Limb (tissue), 2 donors: Measurements from ENCODE around the gene NGEF.

Source experiments
- DNase-seq, 2 donors: peaks; one replicate each; pipeline ENCODE4 v3.0.0-alpha.2; 2016; ENCODE audit errors: extremely low spot score in 2 of 2

Gene NGEF

DNA sequence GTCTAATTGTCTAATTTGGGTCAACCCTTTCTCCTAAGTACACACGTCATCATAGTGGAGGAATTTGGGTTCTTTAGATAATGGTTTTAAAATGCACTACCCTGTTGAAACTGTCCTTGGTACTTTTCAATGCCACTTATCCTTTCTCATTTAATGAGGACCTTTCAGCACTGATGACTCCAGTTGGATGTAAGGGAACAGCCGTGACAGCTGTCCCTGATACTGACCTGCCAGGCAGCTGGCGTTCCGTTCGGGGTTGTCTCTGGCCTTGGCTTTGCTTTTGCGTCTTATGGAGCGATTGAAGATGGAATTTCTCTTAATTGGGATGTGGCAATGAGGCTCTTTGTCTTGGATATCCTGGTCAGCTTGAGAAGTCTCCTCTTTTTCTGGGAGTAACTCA is 38.7 kb downstream of the NGEF start:
- no peak for DNase-seq

DNA sequence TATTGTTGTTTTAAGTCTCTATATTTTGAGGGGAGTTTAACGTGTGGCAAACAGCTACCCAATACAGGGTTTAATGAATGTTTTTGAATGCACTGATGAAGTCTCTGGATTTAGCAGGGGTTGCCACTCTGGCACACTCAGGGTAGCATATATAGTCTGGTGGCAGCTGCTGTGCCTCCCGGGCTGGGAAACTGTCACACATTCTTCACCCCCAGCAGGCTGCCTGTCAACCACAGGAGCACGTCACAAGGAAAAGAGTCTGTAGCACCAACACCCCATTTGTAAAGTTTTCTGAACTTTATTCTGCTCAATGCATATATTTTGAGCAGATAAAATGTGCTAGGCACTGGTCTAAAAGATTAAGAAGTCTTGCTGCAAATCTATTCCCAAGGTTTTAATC is 39.3 kb downstream of the NGEF start:
- no peak for DNase-seq

DNA sequence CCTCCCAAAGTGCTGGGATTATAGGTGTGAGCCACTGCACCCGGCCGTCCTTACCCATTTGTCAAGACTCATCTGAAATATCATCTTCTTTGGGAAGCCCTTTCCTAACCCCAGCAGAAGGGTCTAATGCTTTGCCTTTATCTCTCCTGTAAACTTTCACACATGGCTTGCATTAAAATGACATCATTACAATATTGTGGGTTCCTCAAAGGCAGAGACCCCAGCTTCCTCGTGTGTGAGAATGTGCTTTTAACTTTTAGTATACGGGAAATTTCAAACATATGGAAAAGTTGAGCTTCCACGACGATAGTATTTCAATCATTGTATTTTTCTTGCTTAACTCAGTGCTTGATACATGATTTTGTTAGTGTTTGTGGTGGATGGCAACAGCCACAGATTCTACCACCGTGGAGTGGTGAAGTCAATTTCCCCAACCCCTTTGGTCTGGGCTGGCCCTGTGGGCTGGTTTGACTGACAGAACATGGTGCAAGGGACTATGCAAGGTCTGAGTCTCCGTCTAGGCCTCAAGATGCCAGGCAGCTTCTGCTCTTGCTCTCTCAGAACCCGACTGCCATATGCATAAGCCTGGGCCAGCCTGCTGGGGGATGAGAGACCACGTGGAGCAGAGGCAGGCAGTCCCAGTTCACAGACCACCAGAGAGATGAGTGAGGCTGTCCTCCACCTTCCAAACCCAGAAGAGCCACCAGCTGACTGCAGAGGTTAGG is 39.9 kb downstream of the NGEF start:
- no peak for DNase-seq

DNA sequence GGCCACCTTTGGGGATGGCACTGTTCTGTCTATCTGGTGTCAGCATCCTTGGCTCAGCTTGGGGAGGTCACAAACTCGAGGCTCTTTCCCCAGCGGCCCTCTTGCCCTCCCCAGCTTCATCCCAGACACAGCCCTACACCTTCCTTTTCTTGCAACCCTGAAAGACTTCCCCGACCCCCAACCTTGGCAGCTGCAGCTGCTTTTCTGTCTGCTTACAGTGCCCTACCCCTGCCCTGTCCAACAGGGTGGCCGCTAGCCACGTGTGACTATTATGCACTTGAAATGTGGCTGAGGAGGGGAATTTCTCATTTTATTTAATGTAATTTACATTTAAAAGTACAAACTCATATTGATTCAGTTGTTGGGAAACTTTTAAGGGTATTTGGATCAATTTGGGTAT is 41.3 kb downstream of the NGEF start:
- DNase-seq: no peak

DNA sequence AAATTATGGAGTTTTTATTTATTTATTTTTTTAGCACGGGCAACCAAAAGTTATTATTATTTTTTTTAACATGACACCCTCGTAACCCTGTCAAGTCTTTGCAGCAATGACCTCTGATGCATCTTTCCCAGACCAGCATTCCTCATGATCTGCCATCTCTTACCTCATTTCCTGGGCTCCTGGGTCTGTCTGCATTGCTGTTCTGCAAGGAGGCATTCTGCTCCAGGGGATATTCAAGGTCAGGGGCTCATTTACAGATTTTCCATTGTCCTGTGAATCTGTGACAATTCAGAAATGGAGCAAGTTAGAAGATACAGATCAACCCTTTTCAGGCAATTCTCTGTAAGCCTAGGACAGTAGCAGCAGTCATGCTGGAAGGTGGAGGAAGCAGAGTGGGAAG is 43.0 kb downstream of the NGEF start:
- DNase-seq: no peak

DNA sequence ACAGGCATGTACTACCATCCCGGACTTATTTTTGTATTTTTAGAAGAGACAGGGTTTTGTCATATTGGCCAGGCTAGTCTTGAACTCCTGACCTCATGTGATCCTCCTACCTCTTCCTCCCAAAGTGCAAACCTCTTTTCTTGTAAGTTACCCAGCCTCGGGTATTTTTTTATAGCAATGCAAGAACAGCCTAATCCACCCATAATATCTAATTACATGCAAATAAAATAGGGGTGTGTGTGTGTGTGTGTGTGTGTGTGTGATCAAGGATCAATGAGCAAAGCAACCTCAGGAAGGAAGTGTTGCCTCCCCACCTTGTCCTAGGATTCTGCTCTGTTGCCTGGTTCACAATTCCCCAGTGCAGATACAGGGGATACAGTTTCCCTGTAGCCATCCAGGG is 45.6 kb downstream of the NGEF start:
- no peak for DNase-seq

DNA sequence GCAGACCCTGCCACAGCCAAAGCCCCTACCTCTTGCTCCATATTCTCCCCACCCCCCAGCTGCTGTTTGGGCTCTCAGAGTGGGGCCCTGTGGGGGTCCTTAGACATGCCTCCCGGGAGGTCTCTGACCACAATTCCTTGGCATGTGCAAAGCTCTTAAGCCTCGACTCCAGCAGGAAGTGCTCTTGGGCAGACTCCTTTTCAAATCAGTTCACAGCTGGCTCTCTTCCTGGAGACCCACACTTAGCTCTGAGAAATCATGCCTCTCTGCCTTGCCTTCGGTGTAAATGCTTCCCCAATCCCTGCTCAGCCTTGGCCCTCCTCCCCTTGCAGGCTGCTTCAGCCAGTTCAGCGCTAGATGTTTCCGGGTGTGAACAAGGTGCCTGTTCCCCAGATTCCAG is 46.9 kb downstream of the NGEF start:
- DNase-seq: no peak

DNA sequence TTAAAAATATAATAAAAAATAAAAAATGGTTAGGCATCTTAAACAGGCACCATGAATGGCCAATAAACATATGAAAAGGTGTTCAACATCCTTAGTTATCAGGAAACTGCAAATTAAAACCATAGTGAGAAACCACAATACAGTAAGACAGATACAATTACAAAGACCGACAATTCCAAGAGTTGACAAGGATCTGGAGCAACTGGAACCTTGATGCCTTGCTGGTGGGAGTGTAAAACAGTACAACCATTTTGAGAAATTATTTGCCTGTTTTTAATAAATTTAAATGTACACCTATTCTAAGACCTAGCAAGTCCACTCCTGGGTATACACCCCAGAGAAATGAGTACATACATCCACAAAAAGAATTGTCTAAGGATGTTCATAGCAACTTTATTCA is 49.1 kb downstream of the NGEF start:
- no peak for DNase-seq

DNA sequence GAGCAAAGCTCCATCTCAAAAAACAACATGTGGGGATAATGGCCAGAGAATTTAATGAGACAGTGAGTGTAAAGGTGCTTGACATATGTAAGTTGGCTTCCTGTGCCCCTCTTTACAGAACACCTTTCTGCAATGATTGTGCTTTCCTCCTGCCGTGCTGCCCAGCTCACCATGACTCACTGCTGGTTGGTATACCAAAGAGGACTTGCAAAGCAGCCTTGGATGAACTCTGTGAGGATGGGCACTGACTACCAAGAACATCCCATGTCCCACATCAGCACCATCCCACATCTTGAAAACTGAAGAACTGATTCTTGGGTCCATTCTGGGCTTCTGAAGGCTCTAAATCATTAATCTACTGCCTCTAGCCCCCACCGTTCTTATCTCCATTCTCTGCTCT is 52.2 kb downstream of the NGEF start:
- DNase-seq: no peak

DNA sequence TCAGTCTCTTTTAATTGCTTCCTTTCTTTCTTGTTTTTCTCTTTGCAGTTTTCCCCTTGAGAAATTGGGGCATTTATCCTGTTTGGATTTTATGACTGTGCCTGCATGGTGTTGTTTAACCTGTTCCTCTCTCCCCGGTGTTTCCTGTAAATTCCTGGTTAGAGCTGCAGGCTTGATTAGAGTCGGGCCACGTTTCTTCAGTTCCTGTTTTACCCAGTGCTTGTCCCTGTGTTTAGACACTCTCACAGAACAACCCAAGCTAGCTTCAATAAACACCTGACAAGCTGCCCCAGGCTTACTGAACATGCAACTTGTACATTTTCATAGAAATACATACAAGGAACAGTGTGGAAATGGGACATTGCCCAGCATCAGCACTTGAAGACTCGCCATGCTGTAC is 53.9 kb downstream of the NGEF start:
- DNase-seq: no peak

DNA sequence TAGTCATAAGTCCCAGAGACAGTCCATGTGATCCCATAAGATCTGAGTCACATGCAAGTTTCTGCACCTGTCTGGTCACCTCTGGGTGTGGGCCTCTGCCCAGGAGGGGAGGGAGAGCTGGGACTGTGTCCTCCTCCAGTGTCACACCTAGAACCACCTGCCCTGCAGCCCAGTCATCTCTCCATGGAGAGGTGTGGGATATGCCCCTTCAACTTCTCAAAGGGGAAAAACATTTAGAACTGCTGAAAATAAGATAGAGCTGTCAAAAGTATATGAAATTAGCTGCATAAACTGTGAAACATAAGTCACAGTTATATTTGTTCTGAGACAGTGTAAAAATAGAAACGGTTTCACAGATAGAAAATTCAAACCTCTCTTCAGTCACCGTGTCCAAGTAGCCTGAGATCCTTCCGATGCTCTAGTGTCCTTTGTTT is 55.4 kb downstream of the NGEF start:
- DNase-seq: no peak

DNA sequence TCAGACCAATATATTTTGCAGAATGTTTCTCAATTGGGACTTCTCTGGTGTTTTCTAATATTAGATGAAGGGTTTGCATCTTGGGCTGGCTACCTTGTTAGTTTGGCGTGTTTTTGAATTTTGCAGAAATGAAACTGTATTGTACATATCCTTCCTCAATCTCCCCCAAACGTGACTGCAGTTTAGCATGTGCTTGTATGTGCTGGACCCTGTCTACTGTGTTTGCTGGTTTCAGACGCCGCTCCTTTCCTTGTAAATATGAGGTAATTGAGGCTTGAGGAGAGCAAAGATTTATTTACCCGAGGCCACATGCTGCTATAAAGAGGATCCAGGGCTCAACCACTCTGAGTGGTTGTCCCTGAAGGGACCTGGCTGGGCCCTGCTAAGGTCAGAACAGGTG is 57.2 kb downstream of the NGEF start:
- no peak for DNase-seq

DNA sequence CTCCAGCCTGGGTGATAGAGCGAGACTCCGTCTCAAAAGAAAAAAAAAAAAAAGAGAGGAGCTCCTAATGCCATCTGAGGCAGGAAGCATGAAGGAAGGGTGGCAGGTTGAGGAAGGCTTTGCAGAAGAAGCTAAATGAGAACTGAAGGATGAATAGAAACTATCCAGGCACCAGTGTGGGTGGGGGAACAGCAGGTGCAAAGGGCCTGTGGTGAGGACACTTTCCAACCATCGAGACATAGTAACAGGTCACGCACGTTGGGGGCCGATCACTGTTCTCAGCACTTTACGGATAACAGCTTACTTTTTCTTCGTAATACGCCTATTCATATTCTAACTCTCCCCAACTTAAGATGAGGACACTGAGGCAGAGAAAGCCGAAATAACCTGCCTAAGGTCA is 58.4 kb downstream of the NGEF start:
- DNase-seq: no peak

DNA sequence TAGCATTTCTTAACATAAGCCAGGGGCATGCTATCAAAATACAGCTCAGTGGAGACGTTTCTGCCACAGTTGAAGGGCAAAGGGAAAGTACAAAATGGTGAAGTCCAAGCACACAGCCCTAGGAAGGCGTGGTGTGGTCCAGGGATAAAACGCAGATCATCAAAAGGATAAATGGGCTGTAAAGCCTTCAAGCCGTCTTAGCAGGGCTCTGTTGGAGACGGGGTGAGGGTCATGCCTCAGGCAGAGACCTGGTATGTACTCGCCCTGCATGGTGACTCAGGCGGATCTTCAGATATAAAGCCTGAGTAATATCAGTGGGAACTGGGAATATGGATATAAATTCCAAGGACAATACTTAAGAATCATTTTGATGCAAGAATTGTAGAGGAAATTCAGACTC is 61.2 kb downstream of the NGEF start:
- DNase-seq: no peak

DNA sequence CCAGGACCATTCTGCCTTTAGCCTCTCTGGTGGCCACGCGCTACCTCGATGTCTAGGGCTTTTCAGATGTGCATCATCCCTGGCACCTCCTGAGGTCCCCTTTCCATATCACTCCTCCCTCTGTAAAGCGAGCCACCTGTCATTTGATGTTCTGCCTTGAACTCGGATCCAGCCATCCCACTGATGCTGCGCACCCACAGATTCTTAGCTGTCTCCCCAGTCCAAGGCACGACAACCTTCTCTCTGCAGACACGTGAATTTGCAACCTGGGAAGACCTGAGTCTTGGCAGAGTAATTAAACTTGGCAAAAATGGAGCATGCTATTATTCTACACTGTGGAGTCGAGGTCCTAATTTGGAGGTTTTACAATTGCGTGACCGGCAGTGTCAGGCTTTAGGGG is 61.9 kb downstream of the NGEF start:
- DNase-seq: no peak

DNA sequence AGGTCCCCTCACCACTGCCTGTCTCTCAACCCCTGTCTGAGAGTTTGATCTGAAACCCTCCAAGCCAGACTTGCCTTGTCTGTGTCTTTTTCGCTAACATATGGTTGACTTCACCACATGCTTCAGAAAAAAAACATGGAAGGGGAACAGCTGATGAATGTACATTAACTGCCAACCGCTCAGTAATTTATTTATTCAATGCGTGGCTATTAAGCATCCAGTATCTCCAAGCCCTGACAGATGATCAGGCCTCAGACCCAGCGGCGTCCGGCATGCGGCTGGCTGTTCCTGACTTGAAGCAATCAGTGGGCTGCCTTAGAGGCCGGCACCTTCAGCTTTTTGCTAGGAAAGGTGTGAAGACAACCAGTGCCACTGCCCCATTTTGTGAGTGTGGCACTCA is 62.3 kb downstream of the NGEF start:
- DNase-seq: no peak

DNA sequence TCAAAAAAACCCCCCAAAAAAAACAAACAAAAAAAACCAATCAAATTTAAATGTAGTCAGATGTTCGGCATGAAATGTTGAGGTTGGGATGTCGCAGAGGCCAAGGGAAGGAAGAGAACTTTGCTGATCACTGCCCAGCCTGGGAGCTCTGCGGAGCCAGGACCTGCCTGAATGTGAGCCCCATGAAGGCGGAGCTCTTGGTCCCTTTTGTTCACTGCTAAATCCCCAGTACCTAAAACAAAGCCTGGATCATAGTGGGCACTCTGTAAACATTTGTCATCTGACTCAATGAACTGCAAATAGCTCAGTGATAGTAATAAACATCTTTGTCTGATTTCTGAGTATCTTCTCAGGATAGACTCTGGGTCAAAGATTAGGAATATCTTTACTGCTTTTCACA is 64.0 kb downstream of the NGEF start:
- DNase-seq: no peak

DNA sequence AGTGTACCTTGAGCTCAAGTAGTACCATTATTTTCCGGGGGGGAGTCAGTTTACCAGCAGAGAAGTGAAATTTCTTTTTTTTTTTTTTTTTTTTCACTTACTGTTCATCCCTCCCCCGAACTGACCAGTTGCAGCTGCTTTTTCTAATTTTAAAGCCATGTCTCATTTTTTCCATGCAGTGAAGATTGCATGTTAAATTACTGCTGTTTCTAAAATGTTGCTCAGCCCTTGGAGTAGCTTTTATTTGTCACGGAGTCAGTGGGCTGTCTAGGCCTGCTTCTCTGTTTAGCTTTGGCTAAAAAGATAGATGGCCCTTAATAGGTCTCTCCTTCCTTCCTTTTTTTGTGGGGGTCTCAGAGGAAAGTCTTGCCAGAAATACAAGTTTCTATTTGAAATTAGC is 70.2 kb downstream of the NGEF start:
- DNase-seq: no peak

DNA sequence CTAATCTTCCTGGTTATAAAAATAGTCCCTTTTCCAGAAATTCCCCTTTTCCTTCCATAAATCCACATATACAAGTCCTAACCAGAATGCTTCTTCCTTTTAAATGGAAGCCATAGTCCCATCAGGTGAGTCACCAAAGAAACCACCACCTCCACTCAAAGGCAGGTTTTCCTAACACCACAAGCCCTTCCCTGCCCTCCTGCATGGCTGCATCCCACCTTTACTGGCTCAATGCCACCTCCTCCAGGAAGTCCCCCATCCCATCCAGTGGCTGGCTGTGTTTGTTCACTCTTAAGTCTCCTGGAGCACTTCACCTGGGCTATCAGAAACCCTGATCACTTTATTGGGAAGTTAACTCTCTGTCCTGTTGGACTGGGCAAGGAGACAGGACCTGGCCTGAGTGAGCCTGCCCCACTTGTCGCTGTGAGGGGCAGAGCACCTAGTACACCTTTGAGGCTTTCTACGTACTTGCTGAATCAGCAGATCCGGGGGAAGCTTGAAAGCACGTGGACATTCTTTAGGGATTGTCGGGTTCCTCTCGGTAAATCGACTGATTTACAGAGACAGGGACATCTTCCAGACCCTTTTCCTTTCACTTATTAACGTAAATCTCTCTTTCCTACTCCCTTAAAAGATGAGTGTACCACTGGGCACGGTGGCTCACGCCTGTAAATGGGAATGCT is 71.0 kb downstream of the NGEF start:
- no peak for DNase-seq

DNA sequence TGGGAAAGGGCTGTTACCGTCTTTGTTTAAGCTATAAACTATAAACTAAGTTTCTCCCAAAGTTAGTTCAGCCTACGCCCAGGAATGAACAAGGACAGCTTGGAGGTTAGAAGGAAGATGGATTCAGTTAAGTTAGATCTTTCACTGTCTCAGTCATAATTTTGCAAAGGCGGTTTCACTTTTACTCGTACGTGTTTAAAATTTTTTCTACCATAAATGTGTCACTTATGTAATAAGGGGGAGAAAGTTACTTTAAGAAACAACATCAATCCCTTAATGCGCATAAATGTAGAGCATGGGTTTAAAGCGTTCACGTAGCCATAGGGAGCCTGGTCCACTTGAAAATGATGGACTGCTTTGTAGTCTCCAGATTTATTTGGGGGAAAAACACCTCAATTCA is 71.7 kb downstream of the NGEF start:
- no peak for DNase-seq

DNA sequence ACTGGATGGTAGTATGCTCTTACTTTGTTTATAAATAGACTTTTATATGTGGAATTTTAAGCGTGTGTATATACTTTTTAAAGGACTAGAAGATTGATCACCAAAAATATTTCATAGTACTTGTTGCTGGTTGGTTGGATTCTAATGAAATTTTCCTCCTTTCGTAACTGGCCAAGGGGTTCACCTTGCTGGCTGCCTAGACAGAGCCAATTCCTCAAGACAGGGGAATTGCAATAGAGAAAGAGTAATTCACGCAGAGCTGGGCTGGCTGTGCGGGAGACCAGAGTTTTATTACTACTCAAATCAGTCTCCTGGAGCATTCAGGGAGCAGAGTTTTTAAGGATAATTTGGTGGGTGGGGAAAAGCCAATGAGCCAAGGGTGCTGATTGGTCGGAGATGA is 72.3 kb downstream of the NGEF start:
- no peak for DNase-seq

DNA sequence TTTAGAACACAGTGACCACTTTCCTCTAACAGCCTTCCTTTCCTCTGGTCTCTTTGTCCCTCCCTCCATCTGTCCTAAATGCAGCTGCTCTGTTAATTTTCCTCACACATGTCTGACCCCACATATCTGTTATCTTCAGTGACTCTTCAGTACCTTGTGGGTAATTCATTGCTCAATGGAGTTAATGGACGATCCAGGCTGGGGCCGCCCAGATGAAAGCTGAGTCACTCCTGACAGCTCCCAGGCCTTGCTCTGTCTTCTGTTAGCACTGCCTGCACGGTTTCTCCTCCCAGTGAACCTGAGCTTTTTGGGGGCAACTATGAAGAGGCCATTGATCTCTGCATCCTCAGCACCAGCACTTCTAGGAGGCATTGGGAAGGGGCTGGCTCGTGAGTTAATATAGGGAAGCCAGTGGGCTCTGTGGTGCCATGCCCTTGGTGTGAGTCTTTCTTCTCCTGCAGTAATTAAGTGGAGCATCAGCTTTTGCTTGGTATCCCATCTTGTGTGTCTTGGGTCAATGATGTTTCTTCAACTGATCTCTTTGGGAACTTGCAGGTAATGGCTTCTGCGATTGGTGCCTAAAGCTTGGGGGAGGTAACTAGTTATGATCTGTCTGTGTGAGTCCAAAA is 75.7 kb downstream of the NGEF start:
- no peak for DNase-seq

DNA sequence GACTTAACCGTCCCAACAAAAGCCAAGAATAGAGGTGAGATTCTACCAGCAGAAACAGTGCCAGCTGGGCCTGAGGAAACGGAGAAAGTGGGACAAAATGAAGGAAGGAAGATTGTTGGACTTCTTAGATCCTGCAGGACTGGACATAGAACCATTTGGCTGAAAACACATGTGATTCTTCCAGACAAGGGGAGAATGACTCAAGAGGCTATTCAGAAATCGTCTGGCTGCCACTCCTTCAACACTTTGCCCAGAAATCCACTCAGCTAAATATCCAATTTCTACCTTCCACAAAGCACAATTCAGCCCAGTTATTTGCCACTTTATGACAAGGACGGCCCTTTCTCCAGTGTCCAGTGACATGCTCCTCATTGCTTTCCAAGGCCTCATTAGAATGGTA is 81.4 kb downstream of the NGEF start:
- DNase-seq: no peak
